NCI-H774 (cell line): ENCODE measurements around the gene TESK2.

Experiments used
- DNase-seq: peaks from one replicate; lab custom pipeline; 2025; lab: John Stamatoyannopoulos, UW

TESK2 gene

DNA sequence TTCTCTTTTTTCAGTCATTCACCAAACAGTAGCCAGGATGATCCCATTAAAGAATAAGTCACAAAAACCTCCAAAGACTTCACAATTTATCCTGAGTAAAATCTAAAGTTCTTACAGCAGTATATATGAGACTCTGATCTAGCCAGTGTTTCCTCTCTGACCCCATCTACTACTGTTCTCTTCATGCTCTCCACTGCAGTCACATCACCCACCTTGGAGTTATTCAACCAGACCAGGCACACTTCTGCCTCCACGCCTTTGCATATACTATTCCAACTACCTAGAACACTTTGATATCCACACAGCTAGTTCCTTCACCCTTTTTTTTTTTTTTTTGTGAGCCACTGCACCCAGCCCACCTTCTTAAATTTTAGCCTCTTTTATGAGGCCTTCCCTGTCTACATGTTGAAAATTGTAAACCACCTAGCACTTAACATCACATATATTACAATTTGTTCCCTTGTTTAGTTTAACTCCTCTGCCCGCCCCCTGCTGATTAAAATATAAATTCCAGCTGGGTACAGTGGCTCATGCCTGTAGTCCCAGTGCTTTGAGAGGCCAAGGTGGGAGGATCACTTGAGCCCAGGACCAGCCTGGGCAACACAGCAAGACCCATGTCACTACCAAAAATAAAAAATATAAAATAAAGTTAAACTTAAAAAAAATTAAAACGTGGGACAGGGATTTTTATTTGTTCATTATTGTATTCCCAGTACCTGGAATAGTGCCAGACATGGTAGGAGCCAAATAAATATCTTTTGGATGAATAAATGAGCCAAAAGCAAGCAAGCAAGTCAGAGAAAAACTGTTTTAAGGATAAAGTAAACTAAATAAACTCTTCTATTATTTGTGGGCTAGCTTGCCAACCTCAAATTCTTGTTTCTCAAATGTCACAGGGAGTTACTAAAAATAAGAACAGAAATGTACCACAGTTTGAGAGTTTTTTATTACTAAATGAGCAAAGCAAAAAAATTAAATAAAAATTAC is 115.6 kb downstream of the TESK2 start:
- DNase-seq = no peak

- DNase-seq = no peak
Observed at GRCh38 chr1:45373573-45373972, 117.4 kb downstream of the TESK2 start.

- DNase-seq = no peak
Observed at GRCh38 chr1:45370575-45370974, 120.4 kb downstream of the TESK2 start.

- no peak for DNase-seq
Observed at GRCh38 chr1:45365051-45365450, 125.9 kb downstream of the TESK2 start.

- DNase-seq = no peak
Observed at GRCh38 chr1:45364294-45364693, 126.7 kb downstream of the TESK2 start.

DNA sequence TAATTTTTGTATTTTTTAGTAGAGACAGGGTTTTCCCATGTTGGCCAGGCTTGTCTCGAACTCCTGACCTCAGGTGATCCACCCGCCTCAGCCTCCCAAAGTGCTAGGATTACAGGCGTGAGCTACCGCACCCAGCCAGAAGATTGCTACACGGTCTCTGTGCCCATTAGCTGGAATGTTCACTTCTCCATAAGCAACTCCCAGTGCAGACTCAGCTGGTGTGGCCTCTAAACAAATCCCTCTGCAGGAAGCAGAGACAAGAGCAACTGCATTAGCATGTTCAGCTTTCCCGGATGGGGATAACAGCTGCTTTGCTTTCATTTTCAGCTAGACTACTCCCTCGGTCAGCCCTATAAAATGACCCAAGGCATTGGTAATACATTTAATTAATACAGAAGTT is 130.0 kb downstream of the TESK2 start:
- peak; percentile 64 for DNase-seq

DNA sequence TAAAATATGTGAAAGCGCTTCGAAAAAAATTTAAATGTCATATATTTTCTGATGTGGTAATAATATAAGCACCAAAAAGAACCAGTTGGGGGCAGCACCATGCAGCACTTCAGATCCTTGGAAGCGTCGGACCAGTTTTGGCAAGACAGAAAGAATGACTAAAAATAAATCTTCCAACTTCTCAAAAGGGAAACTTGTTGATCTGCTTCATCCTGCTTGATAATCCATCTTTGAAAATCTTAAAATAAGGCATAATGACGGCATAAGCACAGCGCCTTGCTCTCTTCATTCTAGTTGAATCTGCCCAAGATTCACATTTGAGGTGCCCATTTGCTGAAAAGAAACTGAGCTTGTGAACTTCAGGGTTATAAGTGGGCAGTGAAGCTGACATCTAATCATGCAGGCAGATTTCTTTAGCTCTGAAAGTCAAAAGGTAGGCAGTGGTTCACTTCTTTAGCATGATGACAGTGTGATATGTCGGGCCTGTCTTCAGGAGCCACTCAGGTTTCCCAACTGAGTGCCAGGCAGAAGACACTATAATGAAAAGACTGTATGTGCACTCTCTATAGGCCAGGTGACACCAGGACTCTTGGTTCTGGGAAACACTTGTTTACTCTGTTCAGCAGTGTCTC is 131.0 kb downstream of the TESK2 start:
- peak; percentile 59 for DNase-seq

DNA sequence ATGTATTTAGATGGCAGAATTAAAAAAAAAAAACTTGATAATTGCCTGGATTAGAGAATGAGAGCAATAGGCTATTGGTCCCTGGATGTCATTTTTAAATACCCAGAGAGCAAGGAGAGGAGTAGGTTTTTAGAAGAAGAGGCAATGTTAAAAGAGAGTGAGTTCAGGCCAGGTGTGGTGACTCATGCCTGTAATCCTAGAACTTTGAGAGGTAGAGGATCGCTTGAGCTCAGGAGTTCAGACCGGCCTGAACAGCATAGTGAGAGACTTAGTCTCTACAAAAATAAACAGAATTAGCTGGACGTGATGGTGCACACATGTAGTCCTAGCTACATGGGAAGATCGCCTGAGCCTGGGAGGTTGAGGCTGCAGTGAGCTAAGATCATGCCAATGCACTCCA is 134.8 kb downstream of the TESK2 start:
- DNase-seq = no peak

DNA sequence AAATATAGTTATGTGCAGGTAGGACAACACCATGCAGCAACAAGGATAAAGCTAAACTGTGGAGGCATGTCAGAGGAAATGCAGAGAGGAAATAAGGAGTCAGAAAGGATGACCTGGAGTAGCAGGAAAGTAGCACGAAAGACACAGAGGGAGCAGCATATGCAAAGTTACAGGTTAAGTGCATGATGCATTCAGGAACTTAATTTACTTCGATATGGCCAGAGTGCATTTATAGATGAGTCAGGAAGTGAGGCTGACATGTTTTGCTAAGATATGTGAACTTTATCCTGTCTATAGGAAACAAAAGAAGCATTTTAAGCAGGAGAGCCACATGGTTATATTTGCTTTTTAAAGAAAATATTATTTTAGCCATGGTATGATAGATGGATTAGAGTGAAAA is 135.3 kb downstream of the TESK2 start:
- no peak for DNase-seq

DNA sequence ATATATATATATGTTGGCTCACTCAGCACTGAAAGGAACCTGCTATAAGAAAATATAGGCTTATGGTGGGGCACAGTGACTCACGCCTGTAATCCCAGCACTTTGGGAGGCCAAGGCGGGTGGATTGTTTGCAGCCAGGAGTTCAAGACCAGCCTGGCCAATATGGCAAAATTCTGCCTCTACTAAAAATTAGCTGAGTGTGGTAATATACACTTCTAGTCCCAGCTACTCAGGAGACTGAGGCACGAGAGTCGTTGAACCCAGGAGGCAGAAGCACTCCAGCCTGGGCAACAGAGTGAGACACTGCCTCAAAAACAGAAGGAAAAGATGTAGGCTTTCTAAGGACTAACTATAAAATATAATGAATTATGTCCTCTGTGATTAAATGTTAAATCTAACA is 136.1 kb downstream of the TESK2 start:
- no peak for DNase-seq

GRCh38 chr1:45353685-45354084 is 137.3 kb downstream of the TESK2 start:
- no peak for DNase-seq

- DNase-seq = no peak
Observed at GRCh38 chr1:45351508-45351907, 139.5 kb downstream of the TESK2 start.

DNA sequence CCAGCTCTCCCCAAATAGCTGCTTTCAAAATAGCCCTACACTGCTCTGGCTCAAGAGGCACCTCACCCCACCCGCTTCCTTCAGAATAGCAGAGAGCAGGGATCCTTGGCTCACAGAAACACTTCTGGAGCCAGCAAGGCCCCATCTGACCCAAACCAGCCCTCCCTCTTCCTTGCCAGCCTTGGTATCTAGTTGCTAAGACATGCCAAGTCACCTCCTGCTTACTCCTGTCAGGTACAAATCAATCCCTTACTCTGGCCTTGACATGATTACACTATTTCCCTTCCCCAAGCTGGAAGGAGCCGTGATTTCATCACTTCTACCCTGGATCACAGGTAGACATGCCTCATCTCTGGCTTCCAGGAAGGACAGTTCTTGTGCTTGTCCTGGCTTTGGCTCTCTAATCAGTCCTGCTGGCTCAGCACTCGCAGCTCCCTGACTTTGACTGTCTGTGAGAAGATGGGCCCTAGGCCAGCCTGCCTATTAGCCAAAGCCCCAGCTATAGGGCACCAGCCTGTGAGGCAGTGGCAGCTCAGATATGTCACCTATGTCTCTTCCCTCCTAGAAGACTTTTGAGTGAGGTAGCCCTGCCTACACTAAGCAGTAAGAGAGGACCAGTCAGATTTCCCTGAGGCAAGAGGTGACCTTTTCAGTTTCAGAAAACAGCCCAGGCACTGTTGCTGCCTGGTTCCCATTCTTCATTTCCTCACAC is 141.8 kb downstream of the TESK2 start:
- DNase-seq = no peak

- DNase-seq = no peak
Observed at GRCh38 chr1:45348609-45348965, 142.4 kb downstream of the TESK2 start.

DNA sequence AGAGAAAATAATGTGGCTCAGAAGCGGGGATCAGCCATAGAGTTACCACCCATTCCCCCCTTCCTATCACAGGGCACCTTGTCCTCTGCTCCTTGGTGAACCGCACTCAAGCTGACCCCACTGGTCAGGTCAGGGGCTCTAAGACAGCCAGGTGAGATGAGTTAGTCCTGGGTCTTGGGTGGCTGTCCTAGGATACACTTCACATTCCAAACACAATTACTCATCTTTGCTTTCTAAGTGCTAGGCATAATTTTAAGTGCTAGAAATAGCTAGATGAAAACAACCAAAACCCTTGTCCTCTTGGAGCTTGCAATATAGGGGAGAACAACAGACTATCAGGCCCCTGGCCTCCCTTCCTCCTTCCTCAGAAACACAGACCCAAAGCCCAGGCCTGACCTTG is 142.9 kb downstream of the TESK2 start:
- no peak for DNase-seq

GRCh38 chr1:45346473-45346872 is 144.5 kb downstream of the TESK2 start:
- DNase-seq = no peak

DNA sequence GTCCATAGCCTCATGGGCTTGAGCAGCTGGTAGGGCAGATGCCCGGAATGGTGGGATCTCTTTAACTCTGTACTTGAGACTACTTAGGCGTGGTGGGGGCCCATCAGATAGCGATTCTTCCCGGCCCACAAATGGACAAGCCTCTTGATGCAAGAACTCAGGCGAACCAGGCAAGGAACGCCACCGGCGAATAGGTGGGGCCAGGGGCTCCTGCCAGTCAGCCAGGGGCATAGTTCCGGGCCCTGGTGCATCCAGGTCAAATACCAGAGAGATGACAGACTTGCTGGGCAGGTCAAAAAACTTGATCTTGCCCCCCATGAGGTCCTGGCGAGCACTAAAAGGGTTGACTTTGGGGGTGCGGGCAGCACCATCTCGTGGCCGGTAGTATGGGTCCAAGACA is 145.9 kb downstream of the TESK2 start:
- DNase-seq = no peak

- DNase-seq = no peak
Observed at GRCh38 chr1:45344499-45344898, 146.5 kb downstream of the TESK2 start.

GRCh38 chr1:45340816-45341466 is 150.0 kb downstream of the TESK2 start:
- DNase-seq = no peak

DNA sequence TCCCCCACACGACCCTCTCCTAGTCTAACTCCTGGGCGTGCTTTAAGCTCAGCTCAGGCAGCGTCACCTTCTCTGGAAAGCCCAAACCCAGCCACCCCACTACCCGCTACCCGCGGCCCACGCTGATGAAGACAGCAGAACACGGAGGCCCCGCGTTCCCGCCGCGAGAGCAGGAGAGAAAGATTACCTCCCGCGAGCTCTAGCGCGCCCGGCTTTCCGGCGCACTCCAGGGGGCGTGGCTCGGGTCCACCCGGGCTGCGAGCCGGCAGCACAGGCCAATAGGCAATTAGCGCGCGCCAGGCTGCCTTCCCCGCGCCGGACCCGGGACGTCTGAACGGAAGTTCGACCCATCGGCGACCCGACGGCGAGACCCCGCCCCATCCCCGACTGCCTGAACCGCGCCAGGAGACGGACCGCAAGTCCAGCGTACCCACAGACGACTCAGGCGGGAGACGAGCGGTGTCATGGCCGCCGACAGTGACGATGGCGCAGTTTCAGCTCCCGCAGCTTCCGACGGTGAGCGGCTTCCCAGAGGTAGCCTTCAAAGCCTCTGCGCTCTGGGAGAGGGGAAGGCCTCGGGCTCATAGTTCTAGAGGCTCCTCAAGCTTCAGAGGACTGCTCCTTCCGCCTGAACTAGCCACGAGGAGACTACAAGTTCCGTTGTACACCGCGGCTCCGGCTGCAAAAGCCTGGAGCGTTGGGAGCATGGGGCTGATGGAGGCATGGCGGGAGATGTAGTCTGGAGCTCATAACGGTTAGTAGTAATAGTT is 151.0 kb downstream of the TESK2 start, which contains the start of the genes MUTYH and TOE1:
Gene MUTYH, minus strand, starts transcription at position 652 of the 770 bp plus-strand sequence. CDS start 5,935 bp downstream, outside the sequence.
Gene TOE1, plus strand, starts transcription at position 382 of the 770 bp plus-strand sequence. Its CDS starts 83 bp downstream, at position 465.
- DNase-seq = peak; percentile 99

- DNase-seq = no peak
Observed at GRCh38 chr1:45337630-45338325, 153.2 kb downstream of the TESK2 start.
